Measurements from ENCODE around the gene RPL18.
A peak's percentile ranks its signal among the peaks of the same experiment; 100 is the strongest.
"Not testable (repeated sequence)": the region's sequence is repeated elsewhere in the genome, so short reads cannot be mapped to it uniquely, and the experiment has no call there.

RPL18 gene

GRCh38 chr19:48618916-48619691 lies at the start of gene RPL18, which contains the start of gene SPHK2:
RPL18 (minus strand) TSS chr19:48619178; CDS start chr19:48619143, 35 bp downstream.
SPHK2 (plus strand) TSS chr19:48619506; CDS start chr19:48620515, 1,009 bp downstream.
- peak; percentile 100 for DNase-seq (ENCODE audit: low spot score)

GRCh38 chr19:48668761-48669160 lies 49.8 kb upstream of the RPL18 start:
- DNase-seq (ENCODE audit: low spot score) = no peak

GRCh38 chr19:48668332-48668731 lies 49.4 kb upstream of the RPL18 start:
- DNase-seq (ENCODE audit: low spot score) = no peak

GRCh38 chr19:48665786-48666185 lies 46.8 kb upstream of the RPL18 start:
- no peak for DNase-seq (ENCODE audit: low spot score)

- DNase-seq (ENCODE audit: low spot score) = no peak
Observed at GRCh38 chr19:48664476-48664875, 45.5 kb upstream of the RPL18 start.

GRCh38 chr19:48663667-48664066 lies 44.7 kb upstream of the RPL18 start:
- no peak for DNase-seq (ENCODE audit: low spot score)

GRCh38 chr19:48661711-48662090 lies 42.7 kb upstream of the RPL18 start:
- no peak for DNase-seq (ENCODE audit: low spot score)

- peak; percentile 83 for DNase-seq (ENCODE audit: low spot score)
Observed at GRCh38 chr19:48660852-48661710, 42.1 kb upstream of the RPL18 start.

GRCh38 chr19:48659768-48660167 lies 40.8 kb upstream of the RPL18 start:
- DNase-seq (ENCODE audit: low spot score) = no peak

GRCh38 chr19:48658483-48658882 lies 39.5 kb upstream of the RPL18 start:
- DNase-seq (ENCODE audit: low spot score) = no peak

- not testable (repeated sequence) for DNase-seq (ENCODE audit: low spot score)
Observed at GRCh38 chr19:48657828-48658227, 38.9 kb upstream of the RPL18 start.

GRCh38 chr19:48656840-48657474 lies 38.0 kb upstream of the RPL18 start:
- DNase-seq (ENCODE audit: low spot score) = no peak

GRCh38 chr19:48654299-48655059 lies 35.5 kb upstream of the RPL18 start:
- no peak for DNase-seq (ENCODE audit: low spot score)

GRCh38 chr19:48651683-48652048 lies 32.7 kb upstream of the RPL18 start:
- no peak for DNase-seq (ENCODE audit: low spot score)

- DNase-seq (ENCODE audit: low spot score) = no peak
Observed at GRCh38 chr19:48650974-48651682, 32.1 kb upstream of the RPL18 start.

- DNase-seq (ENCODE audit: low spot score) = no peak
Observed at GRCh38 chr19:48648134-48648533, 29.2 kb upstream of the RPL18 start.

- no peak for DNase-seq (ENCODE audit: low spot score)
Observed at GRCh38 chr19:48646722-48647216, 27.8 kb upstream of the RPL18 start.

GRCh38 chr19:48646001-48646721 lies 27.2 kb upstream of the RPL18 start, which contains the start of gene CA11:
CA11 (minus strand) TSS chr19:48646187; CDS start chr19:48645632, 555 bp downstream.
- DNase-seq (ENCODE audit: low spot score) = peak; percentile 91

GRCh38 chr19:48645620-48646000 lies 26.6 kb upstream of the RPL18 start:
- no peak for DNase-seq (ENCODE audit: low spot score)

Data from putamen (tissue), 1 donor.